Loucy (cell line): Measurements from ENCODE around the gene TTC29.

Experiments
- EZH2phosphoT487 ChIP-seq: fragments of 200-600 bp; IDR thresholded peaks from 2 replicates; pipeline ENCODE4 v1.6.1; 2018; ENCODE audit warnings: antibody characterized with exemption, mild to moderate bottlenecking, moderate library complexity, borderline replicate concordance
- TF ChIP-seq, protein P1 (sequence below): fragments of 200-600 bp; sonication (generic); conservative IDR thresholded peaks from 2 replicates; pipeline ENCODE4 v1.5.1; 2014; ENCODE audit warnings: mild to moderate bottlenecking, antibody characterized with exemption, low read length

- TF ChIP-seq, protein P1, sequence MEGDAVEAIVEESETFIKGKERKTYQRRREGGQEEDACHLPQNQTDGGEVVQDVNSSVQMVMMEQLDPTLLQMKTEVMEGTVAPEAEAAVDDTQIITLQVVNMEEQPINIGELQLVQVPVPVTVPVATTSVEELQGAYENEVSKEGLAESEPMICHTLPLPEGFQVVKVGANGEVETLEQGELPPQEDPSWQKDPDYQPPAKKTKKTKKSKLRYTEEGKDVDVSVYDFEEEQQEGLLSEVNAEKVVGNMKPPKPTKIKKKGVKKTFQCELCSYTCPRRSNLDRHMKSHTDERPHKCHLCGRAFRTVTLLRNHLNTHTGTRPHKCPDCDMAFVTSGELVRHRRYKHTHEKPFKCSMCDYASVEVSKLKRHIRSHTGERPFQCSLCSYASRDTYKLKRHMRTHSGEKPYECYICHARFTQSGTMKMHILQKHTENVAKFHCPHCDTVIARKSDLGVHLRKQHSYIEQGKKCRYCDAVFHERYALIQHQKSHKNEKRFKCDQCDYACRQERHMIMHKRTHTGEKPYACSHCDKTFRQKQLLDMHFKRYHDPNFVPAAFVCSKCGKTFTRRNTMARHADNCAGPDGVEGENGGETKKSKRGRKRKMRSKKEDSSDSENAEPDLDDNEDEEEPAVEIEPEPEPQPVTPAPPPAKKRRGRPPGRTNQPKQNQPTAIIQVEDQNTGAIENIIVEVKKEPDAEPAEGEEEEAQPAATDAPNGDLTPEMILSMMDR = peak; percentile 89
- no peak for TF ChIP-seq EZH2phosphoT487
Observed at GRCh38 chr4:146916479-146917076, 29.1 kb downstream of the TTC29 start.
